CD4-positive, CD25-positive, alpha-beta regulatory T cell (primary cell): ENCODE results near the gene CCZ1. TPM values are rescaled to one million over a fixed set of nuclear protein-coding genes. Genes with fewer than 3 reads are reported as not detected.
A peak's percentile ranks its signal among the peaks of the same experiment; 100 is the strongest.
"Not testable (repeated sequence)": the region's sequence is repeated elsewhere in the genome, so short reads cannot be mapped to it uniquely, and the experiment has no call there.

Source experiments
- ATAC-seq, 2 donors: fragments of 150-1000 bp; cut with Tn5 transposase; one replicate each; pipeline ENCODE4 v1.10.0; 2021; ENCODE audit warnings: low read depth in 2 of 2, moderate number of reproducible peaks in 2 of 2, moderate library complexity in 1 of 2
- DNase-seq, 3 donors: peaks; one replicate each; pipeline versions ENCODE4 v3.0.0 to v3.0.0-alpha.2; 2012 to 2022; ENCODE audit warnings: mixed read lengths in 1 of 3
- H3K27ac ChIP-seq: one replicate; pipeline ENCODE4 v1.7.0; 2013; ENCODE audit warnings: mild to moderate bottlenecking, low read length; ENCODE audit not compliant: insufficient read depth, poor library complexity, severe bottlenecking
- H3K27me3 ChIP-seq: one replicate; pipeline ENCODE4 v1.7.0; 2013; ENCODE audit warnings: low read length; ENCODE audit not compliant: control insufficient read depth, insufficient read depth
- H3K36me3 ChIP-seq: one replicate; pipeline ENCODE4 v1.7.0; 2013; ENCODE audit warnings: mild to moderate bottlenecking, low read length, moderate library complexity; ENCODE audit not compliant: control insufficient read depth, insufficient read depth
- H3K4me1 ChIP-seq: 2 replicates; pipeline ENCODE4 v1.7.0; 2013; ENCODE audit warnings: mild to moderate bottlenecking, low read length; ENCODE audit not compliant: insufficient read depth, control insufficient read depth, poor library complexity, severe bottlenecking
- H3K4me3 ChIP-seq: one replicate; pipeline ENCODE4 v1.7.0; 2013; ENCODE audit warnings: low read depth, mild to moderate bottlenecking, low read length, moderate library complexity
- H3K9me3 ChIP-seq, 2 experiments: 1 replicate in 1 of 2; 2 replicates in 1 of 2; pipeline ENCODE4 v1.7.0; 2013; ENCODE audit warnings: low read length in 2 of 2, mild to moderate bottlenecking in 1 of 2, moderate library complexity in 1 of 2; ENCODE audit not compliant: control insufficient read depth in 2 of 2
- H3K27ac Mint-ChIP-seq, 3 donors: one replicate each; pipeline ENCODE4 v1.8.0; 2020 to 2022; ENCODE audit warnings: mild to moderate bottlenecking in 3 of 3, mixed read lengths in 3 of 3, moderate library complexity in 2 of 3
- H3K27me3 Mint-ChIP-seq: one replicate; pipeline ENCODE4 v1.8.0; 2022; ENCODE audit warnings: mild to moderate bottlenecking, mixed read lengths
- H3K36me3 Mint-ChIP-seq: one replicate; pipeline ENCODE4 v1.8.0; 2020; ENCODE audit warnings: mixed read lengths
- H3K4me1 Mint-ChIP-seq, 4 donors: one replicate each; pipeline ENCODE4 v1.8.0; 2020 to 2022; ENCODE audit warnings: mixed read lengths in 4 of 4, mild to moderate bottlenecking in 1 of 4
- H3K4me3 Mint-ChIP-seq, 4 donors: one replicate each; pipeline ENCODE4 v1.8.0; 2020 to 2022; ENCODE audit warnings: mild to moderate bottlenecking in 4 of 4, mixed read lengths in 4 of 4, moderate library complexity in 3 of 4
- H3K9me3 Mint-ChIP-seq, 7 donors: one replicate each; pipeline ENCODE4 v1.8.0; 2020 to 2022; ENCODE audit warnings: mixed read lengths in 7 of 7, mild to moderate bottlenecking in 3 of 7, moderate library complexity in 2 of 7
- polyA plus RNA-seq, 4 donors: library from polyadenylated mRNA; unstranded; fragments of 300-500 nt; fragmentation: Illumina TruSeq; gene quantifications; one replicate each; pipeline ENCODE4 v1.2.3, GENCODE V29; 2021
- total RNA-seq: library from RNA; stranded (reverse); gene quantifications from one replicate; pipeline ENCODE4 v1.2.3, GENCODE V29; 2022

The CCZ1 gene
- total and polyA plus RNA-seq, 5 donors from 2014 or later, result 44.8 to 105 (median 84.3) TPM

DNA sequence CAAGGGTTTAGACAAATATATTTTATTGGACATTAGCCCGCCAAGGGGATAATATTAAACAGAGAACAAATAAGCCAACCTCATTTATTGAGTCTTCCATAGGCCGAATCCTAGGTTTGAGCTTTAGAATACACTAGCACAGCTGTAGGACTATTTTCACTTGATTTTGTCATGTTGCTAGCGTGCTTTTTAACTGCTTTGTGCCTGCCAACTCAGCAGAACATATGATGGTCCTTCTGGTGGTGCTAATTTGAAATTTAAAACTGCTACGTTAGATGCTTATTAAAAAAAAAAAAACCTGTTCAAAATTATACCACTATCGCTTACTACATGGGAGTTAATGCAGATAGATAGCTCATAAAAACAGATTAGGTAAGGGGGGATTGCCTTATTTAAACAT is 14.1 kb upstream of the CCZ1 start:
- not testable (repeated sequence) for H3K27ac Mint-ChIP-seq, H3K4me1 Mint-ChIP-seq, H3K27me3 Mint-ChIP-seq

DNA sequence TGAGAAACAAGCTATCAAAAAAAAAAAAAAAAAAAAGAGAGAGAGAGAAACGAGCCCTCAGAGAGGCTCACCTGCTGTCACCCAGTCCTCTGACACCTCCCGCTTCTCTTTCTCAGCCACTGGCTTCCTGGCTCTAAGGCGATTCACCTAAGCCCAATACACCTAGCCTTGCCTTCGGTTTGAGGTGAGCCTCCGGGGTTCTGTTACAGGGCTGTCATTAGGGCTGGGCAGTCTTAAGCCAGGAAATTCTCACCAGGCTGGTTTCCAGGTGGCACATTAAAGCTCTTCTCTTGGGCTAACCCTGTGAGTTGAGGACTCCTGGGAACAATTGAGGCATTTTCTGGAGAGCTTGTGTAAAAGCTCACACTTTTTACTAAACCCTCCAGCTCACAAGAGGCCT is 10.5 kb upstream of the CCZ1 start:
- not testable (repeated sequence) for H3K27ac Mint-ChIP-seq, H3K4me1 ChIP-seq, H3K4me1 Mint-ChIP-seq, H3K27me3 ChIP-seq, H3K36me3 ChIP-seq, H3K9me3 Mint-ChIP-seq, H3K4me3 Mint-ChIP-seq, H3K4me3 ChIP-seq, H3K27me3 Mint-ChIP-seq, H3K36me3 Mint-ChIP-seq, ATAC-seq, H3K9me3 ChIP-seq, H3K27ac ChIP-seq, DNase-seq

More for the DNA sequence above, 14.1 kb upstream of the CCZ1 start:
- H3K9me3 ChIP-seq, H3K4me3 Mint-ChIP-seq, H3K27me3 ChIP-seq, H3K36me3 ChIP-seq, DNase-seq, H3K27ac ChIP-seq, H3K4me1 ChIP-seq, H3K4me3 ChIP-seq, ATAC-seq, H3K9me3 Mint-ChIP-seq, H3K36me3 Mint-ChIP-seq: not testable (repeated sequence)

DNA sequence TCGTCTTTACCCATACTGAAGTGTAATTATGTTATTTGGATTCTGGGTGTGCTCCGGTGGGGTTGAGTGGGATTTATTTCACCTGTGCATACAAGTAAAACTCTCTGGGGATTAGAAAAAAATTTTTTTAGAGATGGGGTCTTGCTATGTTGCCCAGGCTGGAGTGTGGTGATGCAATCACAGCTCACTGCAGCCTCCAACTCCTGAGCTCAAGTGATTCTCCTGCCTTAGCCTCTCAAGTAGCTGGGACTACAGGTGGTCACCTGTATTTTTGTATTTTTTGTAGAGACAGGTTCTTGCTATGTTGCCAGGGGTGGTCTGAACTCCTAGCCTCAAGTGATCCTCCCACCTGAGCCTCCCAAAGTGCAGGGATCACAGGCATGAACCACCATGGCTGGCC is 8.3 kb upstream of the CCZ1 start:
- H3K36me3 ChIP-seq, H3K27me3 Mint-ChIP-seq, DNase-seq, H3K4me3 ChIP-seq, ATAC-seq, H3K9me3 ChIP-seq, H3K27ac ChIP-seq, H3K4me1 Mint-ChIP-seq, H3K36me3 Mint-ChIP-seq, H3K9me3 Mint-ChIP-seq, H3K4me1 ChIP-seq, H3K27ac Mint-ChIP-seq, H3K27me3 ChIP-seq, H3K4me3 Mint-ChIP-seq: not testable (repeated sequence)

DNA sequence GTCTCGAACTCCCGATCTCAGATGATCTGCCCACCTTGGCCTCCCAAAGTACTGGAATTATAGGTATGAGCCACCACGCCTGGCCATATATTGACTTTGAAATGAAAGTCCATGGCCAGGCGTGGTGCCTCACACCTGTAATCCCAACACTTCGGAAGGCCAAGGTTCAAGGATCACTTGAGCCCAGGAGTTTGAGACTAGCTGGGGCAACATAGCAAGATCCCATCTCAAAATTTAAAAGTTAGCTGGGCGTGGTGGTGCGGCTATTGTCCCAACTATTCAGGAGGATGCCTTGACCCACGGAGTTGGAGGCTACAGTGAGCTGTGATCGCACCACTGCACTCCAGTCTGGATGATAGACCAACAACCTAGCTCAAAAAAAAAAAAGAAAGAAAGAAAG is 6.0 kb upstream of the CCZ1 start:
- no peak overlapping the region for H3K4me3 Mint-ChIP-seq
- H3K27ac ChIP-seq, result no peak overlapping the region
- no peaks in the 10 kb centered on the region for H3K4me1 Mint-ChIP-seq
- no peaks in the 10 kb centered on the region for H3K36me3 ChIP-seq
- no peaks in the 10 kb centered on the region for H3K9me3 ChIP-seq
- no peak overlapping the region for H3K4me3 ChIP-seq
- no peaks in the 10 kb centered on the region for H3K27me3 ChIP-seq
- H3K9me3 Mint-ChIP-seq, result no peaks in the 10 kb centered on the region
- ATAC-seq (no peak), DNase-seq (no peak)
- no peaks in the 10 kb centered on the region for H3K27me3 Mint-ChIP-seq
- no peaks in the 10 kb centered on the region for H3K4me1 ChIP-seq
- H3K27ac Mint-ChIP-seq, result no peak overlapping the region
- H3K36me3 Mint-ChIP-seq, result peaks cover 5% of the 10 kb centered on the region

DNA sequence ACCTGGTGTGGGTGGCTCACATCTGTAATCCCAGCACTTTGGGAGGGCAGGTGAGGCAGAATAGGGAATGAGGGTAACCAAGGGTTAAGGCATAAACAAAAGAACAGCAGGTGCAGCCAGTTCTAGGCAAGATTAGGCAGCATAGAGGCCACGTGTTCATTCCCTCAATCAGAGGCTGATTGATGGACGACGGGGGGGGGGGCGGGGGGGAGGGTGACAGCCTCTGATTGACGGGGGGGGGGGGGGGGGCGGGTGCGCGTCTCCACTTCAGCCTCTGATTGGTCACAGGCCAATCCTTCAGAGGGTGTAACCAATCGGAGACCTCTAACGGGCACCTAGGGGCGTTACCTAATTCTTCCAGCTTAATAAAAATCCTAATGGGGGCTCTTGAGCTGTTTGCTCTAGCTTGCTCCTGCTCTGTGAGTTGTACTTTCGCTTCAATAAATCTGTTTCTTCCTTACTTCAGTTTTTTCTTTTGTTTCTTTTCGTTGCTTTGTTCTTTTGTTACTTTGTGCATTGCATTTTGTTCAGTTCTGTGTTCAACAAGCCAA is 1.1 kb upstream of the CCZ1 start:
- H3K36me3 ChIP-seq, H3K9me3 ChIP-seq, H3K4me1 ChIP-seq, H3K27ac ChIP-seq, ATAC-seq, H3K27me3 Mint-ChIP-seq, DNase-seq, H3K9me3 Mint-ChIP-seq, H3K36me3 Mint-ChIP-seq, H3K4me1 Mint-ChIP-seq, H3K27me3 ChIP-seq, H3K4me3 ChIP-seq: not testable (repeated sequence)
- Mint-ChIP-seq H3K27ac (peak overlapping the region in 1 of 3 donors; percentile 78), H3K4me3 (peak overlapping the region; percentile 76 to 85 (median 82))

DNA sequence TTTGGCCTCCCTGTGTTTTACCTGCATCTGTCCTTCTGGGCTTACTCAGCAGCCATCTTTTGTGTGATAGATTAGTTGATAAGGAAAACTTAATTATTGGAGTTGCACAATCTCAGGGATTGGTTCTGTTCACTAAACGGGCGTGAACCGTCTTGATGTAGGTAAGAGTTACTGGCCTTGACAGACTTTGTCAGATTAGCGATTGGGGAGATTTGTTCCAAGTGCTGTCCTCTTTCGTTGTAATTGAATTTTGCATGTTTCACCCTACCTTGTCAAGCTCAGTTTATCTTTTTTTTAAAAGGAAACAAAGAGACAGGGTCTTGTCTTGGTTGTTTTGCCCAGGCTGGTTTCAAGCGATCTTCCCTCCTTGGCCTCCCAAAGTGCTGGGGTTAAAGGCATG is 4.5 kb downstream of the CCZ1 start:
- H3K9me3 Mint-ChIP-seq, H3K4me1 ChIP-seq, H3K4me3 Mint-ChIP-seq, H3K4me3 ChIP-seq, H3K4me1 Mint-ChIP-seq, H3K27me3 Mint-ChIP-seq, DNase-seq, H3K27me3 ChIP-seq, H3K27ac Mint-ChIP-seq, H3K36me3 Mint-ChIP-seq, H3K9me3 ChIP-seq, ATAC-seq, H3K27ac ChIP-seq: not testable (repeated sequence)
- H3K36me3 ChIP-seq, result peaks cover 20% of the 10 kb centered on the region

DNA sequence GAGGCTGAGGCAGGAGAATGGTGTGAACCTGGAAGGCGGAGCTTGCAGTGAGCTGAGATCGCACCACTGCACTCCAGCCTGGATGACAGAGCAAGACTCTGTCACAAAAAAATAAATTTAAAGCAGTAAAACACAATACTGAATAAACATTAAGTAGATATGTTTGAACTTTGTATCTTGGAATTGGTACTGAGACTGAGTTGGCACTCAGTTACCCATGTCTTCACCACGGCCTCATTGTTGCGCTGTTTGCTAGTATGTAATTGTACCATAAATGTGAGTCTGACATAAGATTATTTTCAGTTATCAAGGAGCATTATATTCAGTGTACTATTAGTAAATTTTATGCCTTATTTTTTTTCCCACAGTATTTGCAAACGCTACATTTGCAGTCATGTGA is 6.2 kb downstream of the CCZ1 start:
- H3K4me1 Mint-ChIP-seq, H3K9me3 Mint-ChIP-seq, H3K27me3 Mint-ChIP-seq, H3K4me3 Mint-ChIP-seq, ATAC-seq, DNase-seq, H3K4me1 ChIP-seq, H3K27ac Mint-ChIP-seq, H3K4me3 ChIP-seq, H3K27me3 ChIP-seq, H3K27ac ChIP-seq, H3K9me3 ChIP-seq, H3K36me3 Mint-ChIP-seq: not testable (repeated sequence)
- H3K36me3 ChIP-seq, result peaks cover 24% of the 10 kb centered on the region

DNA sequence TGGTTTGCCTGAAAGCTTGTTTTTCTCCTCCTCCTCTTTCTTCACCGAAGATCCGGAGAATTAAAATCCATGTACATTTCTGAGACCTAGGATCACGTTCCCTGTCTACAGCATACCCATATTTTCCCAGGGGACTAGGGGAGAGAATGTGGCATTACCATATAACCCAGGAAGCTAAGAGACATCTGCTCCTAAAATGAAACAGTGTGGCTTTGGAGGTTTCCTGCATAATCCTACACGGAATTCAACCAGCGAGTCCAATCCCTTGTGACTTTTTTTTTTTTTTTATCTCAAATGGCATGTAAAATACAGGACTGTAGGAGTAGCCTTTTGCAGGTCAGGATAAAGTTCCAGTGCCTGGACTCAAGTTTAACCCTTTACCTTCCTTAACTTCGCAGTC is 10.3 kb downstream of the CCZ1 start:
- H3K4me1 ChIP-seq, H3K9me3 ChIP-seq, H3K27me3 ChIP-seq, H3K4me3 ChIP-seq, H3K27ac Mint-ChIP-seq, H3K27me3 Mint-ChIP-seq, H3K9me3 Mint-ChIP-seq, DNase-seq, H3K4me1 Mint-ChIP-seq, H3K4me3 Mint-ChIP-seq, ATAC-seq, H3K36me3 Mint-ChIP-seq, H3K27ac ChIP-seq: not testable (repeated sequence)
- peaks cover 14% of the 10 kb centered on the region for H3K36me3 ChIP-seq
